Measurements from ENCODE around the gene STAT3.
"Not testable (repeated sequence)": the region's sequence is repeated elsewhere in the genome, so short reads cannot be mapped to it uniquely, and the experiment has no call there.

STAT3 gene

GRCh38 chr17:42373896-42374295, 14.3 kb downstream of the STAT3 start:
- TF ChIP-seq CTCF (IDR thresholded peaks at IDR 0.05; ENCODE audit: extremely low read depth, missing control alignments) = no peak
- no peak for DNase-seq (ENCODE audit: low spot score)

DNA sequence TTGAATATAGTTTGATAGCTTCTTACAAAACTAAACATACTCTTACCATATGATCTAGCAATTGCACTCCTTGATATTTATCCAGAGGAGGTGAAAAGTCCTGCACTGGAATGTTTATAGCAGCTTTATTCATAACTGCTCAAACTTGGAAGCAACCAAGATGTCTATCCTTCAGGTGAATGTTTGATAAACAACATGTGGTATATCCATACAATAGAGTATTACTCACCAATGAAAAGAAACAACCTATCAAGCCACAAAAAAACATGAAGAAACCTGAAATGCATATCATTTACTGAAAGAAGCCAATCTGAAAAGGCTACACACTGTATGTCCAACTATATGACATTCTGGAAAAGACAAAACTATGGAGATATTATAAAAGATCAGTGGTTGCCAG, 16.1 kb downstream of the STAT3 start:
- no peak for DNase-seq (ENCODE audit: low spot score)
- TF ChIP-seq CTCF (IDR thresholded peaks at IDR 0.05; ENCODE audit: extremely low read depth, missing control alignments) = no peak

GRCh38 chr17:42368797-42369561, 19.3 kb downstream of the STAT3 start:
- DNase-seq (ENCODE audit: low spot score) = not testable (repeated sequence)

GRCh38 chr17:42368310-42368709, 19.9 kb downstream of the STAT3 start:
- not testable (repeated sequence) for DNase-seq (ENCODE audit: low spot score)

- DNase-seq (ENCODE audit: low spot score) = not testable (repeated sequence)
These were observed 21.8 kb downstream of the STAT3 start for GRCh38 chr17:42366176-42367023.

GRCh38 chr17:42365136-42365535, 23.1 kb downstream of the STAT3 start:
- no peak for DNase-seq (ENCODE audit: low spot score)
- TF ChIP-seq CTCF (IDR thresholded peaks at IDR 0.05; ENCODE audit: extremely low read depth, missing control alignments) = no peak

GRCh38 chr17:42363767-42364585, 24.3 kb downstream of the STAT3 start:
- no peak for DNase-seq (ENCODE audit: low spot score)
- TF ChIP-seq CTCF (IDR thresholded peaks at IDR 0.05; ENCODE audit: extremely low read depth, missing control alignments) = no peak

GRCh38 chr17:42363231-42363630, 25.0 kb downstream of the STAT3 start:
- no peak for TF ChIP-seq CTCF (IDR thresholded peaks at IDR 0.05; ENCODE audit: extremely low read depth, missing control alignments)
- no peak for DNase-seq (ENCODE audit: low spot score)

Measured in GM20000 (cell line).